ENCODE data around the gene MOB1A. TPM values are rescaled to one million over a fixed set of nuclear protein-coding genes. Genes with fewer than 3 reads are reported as not detected.

MOB1A gene
- total and polyA plus RNA-seq, 10 of the 15 experiments (the other 5 are each of a cell fraction or from before 2014, with no cell fraction given), result 41.2 to 232 (median 172) TPM

GRCh38 chr2:74119339-74119738, 59.3 kb downstream of the MOB1A start:
- FAIRE-seq (no peak), ATAC-seq (peak; percentile 20), DNase-seq (ENCODE audit: low read depth, low spot score) (no peak)
- H3K27ac ChIP-seq (ENCODE audit: control insufficient read depth, insufficient read depth), result no peak overlapping the region; the same call in 1 of the 2 replicates
- peaks cover 3% of the 10 kb centered on the region; the same call in 1 of the 2 replicates for H3K4me1 ChIP-seq (ENCODE audit: control insufficient read depth, insufficient read depth, low read length)
- H4K20me1 ChIP-seq (ENCODE audit: control insufficient read depth, insufficient read depth), result no peaks in the 10 kb centered on the region
- peak overlapping the region; percentile 95; the same call in 1 of the 2 replicates for H3K4me3 ChIP-seq
- no peaks in the 10 kb centered on the region for H3K27me3 ChIP-seq (replicated peaks in 1 of 2; ENCODE audit: control insufficient read depth in 2 of 2, insufficient read depth in 2 of 2, low read length in 1 of 2)
- RAD21 ChIA-PET (ENCODE audit: unreplicated experiment), result interaction anchor here (2.1 kb wide), 1 partner anchor 292 kb away, joined by 8 read pairs; no protein-coding TSS in a partner anchor
- in situ Hi-C loops (cut with MboI) (no loop called here), intact Hi-C loops (cut with micrococcal nuclease; ENCODE audit: unreplicated experiment) (no loop called here)
- H3K9ac ChIP-seq (ENCODE audit: control insufficient read depth, insufficient read depth, low read length), result peak overlapping the region; percentile 80; the same call in 1 of the 2 replicates
- SMC1A ChIA-PET (ENCODE audit: uncharacterized antibody, unreplicated experiment), result interaction anchor here (1.1 to 2.0 kb wide), 2 partner anchors 131 to 211 kb away, joined by 3 to 6 read pairs; no protein-coding TSS in a partner anchor
- H3K9me3 ChIP-seq (replicated peaks; ENCODE audit: control insufficient read depth, insufficient read depth, low read length), result peaks cover 8% of the 10 kb centered on the region; the same call in 2 of the 3 replicates
- no TSS peak for BruUV-seq (replicated peaks)
- no peaks in the 10 kb centered on the region for H3K36me3 ChIP-seq (ENCODE audit: control insufficient read depth in 2 of 2, insufficient read depth in 2 of 2, low read length in 1 of 2)
- POLR2A ChIA-PET, result no interaction called here
- peak overlapping the region; percentile 87 for H3K4me2 ChIP-seq (ENCODE audit: control insufficient read depth, insufficient read depth)
- H3K79me2 ChIP-seq (ENCODE audit: control insufficient read depth, insufficient read depth, low read length), result no peaks in the 10 kb centered on the region
- CTCF ChIA-PET, result interaction anchor here (0.7 to 3.7 kb wide), 5 partner anchors 28 to 380 kb away, joined by 3 to 29 read pairs (median 3); partner anchors contain the start of gene BOLA3
- no peak for TF ChIP-seq ESRRA (IDR thresholded peaks at IDR 0.05; ENCODE audit: low read length)
- no peak for TF ChIP-seq TCF12 (IDR thresholded peaks at IDR 0.05; ENCODE audit: low read depth, low read length)
- TF ChIP-seq ETV6 (conservative IDR thresholded peaks at IDR 0.05 in 1 of 2, IDR thresholded peaks at IDR 0.05 in 1 of 2; ENCODE audit: borderline replicate concordance in 1 of 2, low read depth in 1 of 2), result no peak
- TF ChIP-seq, protein P1, sequence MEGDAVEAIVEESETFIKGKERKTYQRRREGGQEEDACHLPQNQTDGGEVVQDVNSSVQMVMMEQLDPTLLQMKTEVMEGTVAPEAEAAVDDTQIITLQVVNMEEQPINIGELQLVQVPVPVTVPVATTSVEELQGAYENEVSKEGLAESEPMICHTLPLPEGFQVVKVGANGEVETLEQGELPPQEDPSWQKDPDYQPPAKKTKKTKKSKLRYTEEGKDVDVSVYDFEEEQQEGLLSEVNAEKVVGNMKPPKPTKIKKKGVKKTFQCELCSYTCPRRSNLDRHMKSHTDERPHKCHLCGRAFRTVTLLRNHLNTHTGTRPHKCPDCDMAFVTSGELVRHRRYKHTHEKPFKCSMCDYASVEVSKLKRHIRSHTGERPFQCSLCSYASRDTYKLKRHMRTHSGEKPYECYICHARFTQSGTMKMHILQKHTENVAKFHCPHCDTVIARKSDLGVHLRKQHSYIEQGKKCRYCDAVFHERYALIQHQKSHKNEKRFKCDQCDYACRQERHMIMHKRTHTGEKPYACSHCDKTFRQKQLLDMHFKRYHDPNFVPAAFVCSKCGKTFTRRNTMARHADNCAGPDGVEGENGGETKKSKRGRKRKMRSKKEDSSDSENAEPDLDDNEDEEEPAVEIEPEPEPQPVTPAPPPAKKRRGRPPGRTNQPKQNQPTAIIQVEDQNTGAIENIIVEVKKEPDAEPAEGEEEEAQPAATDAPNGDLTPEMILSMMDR (IDR thresholded peaks at IDR 0.05 in 2 of 3, conservative IDR thresholded peaks at IDR 0.05 in 1 of 3; ENCODE audit: control insufficient read depth in 2 of 3, extremely low read depth in 1 of 3, insufficient read depth in 1 of 3, low read depth in 3 of 3, low read length in 3 of 3), result peak; percentile 9 to 26 (median 11); a peak in 3 of 6 replicates
- TF ChIP-seq JUNB (IDR thresholded peaks at IDR 0.05), result no peak
- no peak for TF ChIP-seq SIN3A (IDR thresholded peaks at IDR 0.05; ENCODE audit: low read depth, low read length)
- H2AFZ ChIP-seq (ENCODE audit: control insufficient read depth, low read depth, low read length), result peak overlapping the region; percentile 94

Data from GM12878 (cell line).